GM08714 (cell line): Measurements from ENCODE around the gene RALY.
"Not testable (repeated sequence)": the region's sequence is repeated elsewhere in the genome, so short reads cannot be mapped to it uniquely, and the experiment has no call there.

Experiments
- H3K4me3 ChIP-seq: fragments of 200-500 bp; sonication (Bioruptor generic); 2 replicates; pipeline ENCODE4 v1.5.1; 2014; ENCODE audit warnings: mild to moderate bottlenecking, low read length, inconsistent platforms
- ZNF274 ChIP-seq: IDR thresholded peaks from 2 replicates; pipeline ENCODE4 v1.6.1; 2012; ENCODE audit warnings: mild to moderate bottlenecking, low read depth, low read length

Gene RALY

DNA sequence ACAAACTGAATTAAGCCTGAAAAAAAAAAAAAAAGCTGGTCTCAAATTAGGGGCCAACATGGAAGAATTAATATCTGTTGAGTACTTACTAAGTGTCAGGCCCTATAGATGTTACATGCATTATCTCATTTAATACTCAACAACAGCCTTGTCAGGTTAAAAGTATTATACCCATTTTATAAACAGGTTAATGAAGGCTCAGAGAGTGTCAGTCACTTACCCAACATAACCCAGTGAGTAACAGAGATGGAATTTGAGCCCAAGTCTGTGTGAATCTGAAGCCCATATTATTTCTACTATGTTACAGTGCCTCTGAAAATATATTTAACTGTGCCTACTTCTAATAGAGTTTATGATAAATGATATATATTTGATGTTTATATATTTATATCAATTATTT, 129.6 kb downstream of the RALY start:
- no peak for TF ChIP-seq ZNF274
- no peak overlapping the region for H3K4me3 ChIP-seq

DNA sequence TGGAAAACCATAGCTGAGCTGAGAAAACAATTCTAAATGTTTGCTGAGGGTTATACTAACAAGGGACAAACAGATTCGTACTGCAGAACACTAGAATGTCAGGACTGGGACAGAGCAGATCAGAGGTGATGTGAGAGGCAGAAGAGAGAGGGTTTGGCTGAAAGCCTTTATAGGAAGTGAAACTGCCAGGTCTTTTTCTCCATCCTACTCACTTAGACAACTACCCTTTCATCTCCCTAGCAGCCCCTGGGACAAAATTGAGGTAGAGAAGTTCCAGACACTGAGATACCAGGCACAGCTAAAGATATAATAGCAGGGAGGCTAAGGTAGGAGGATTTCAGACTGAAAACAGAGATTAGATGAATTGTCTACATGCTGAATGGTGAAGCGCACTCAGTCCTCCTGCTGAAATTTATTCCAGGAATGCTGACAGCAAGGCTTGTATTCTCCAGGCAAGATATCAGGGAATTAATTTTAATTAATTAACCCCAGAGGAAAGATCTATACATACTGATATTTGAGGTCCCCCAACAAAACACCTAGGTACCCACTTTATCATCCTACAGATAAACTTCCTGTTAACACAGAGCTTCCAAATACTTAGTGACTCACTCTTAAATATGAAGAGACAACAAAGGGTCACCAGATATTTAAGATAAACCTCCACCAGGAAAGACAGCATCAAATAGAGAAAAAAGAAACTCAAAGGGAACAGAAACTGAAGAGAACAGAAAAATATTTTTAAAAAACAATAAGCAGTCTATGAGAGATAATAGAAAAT, 130.9 kb downstream of the RALY start:
- no peak overlapping the region for H3K4me3 ChIP-seq
- TF ChIP-seq ZNF274, result no peak

GRCh38 chr20:34127792-34128191, 134.1 kb downstream of the RALY start:
- no peak for TF ChIP-seq ZNF274
- H3K4me3 ChIP-seq, result no peak overlapping the region

- H3K4me3 ChIP-seq, result no peak overlapping the region
- no peak for TF ChIP-seq ZNF274
Measured at GRCh38 chr20:34129518-34130162, 135.9 kb downstream of the RALY start.

- no peak for TF ChIP-seq ZNF274
- no peak overlapping the region for H3K4me3 ChIP-seq
Measured at GRCh38 chr20:34131491-34131890, 137.8 kb downstream of the RALY start.

DNA sequence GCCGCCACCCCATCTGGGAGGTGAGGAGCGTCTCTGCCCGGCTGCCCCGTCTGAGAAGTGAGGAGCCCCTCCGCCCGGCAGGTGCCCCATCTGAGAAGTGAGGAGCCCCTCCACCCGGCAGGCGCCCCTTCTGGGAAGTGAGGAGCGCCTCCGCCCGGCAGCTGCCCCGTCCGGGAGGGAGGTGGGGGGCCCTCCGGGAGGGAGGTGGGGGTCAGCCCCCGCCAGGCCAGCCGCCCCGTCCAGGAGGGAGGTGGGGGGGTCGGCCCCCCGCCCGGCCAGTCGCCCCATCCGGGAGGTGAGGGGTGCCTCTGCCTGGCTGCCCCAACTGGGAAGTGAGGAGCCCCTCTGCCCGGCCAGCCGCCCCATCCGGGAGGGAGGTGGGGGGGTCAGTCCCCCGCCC, 138.8 kb downstream of the RALY start:
- H3K4me3 ChIP-seq, result not testable (repeated sequence)

DNA sequence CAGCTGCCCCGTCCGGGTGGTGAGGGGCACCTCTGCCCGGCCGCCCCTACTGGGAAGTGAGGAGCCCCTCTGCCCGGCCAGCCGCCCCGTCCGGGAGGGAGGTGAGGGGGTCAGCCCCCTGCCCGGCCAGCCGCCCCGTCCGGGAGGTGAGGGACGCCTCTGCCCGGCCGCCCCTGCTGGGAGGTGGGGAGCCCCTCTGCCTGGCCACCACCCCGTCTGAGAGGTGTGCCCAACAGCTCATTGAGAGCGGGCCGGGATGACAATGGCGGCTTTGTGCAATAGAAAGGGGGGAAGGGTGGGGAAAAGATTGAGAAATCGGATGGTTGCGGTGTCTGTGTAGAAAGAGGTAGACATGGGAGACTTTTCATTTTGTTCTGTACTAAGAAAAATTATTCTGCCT, 139.2 kb downstream of the RALY start:
- H3K4me3 ChIP-seq, result not testable (repeated sequence)

GRCh38 chr20:34133365-34133860, 139.7 kb downstream of the RALY start:
- H3K4me3 ChIP-seq, result not testable (repeated sequence)
